B cell (primary cell): ENCODE measurements around the gene PLPPR5. TPM values are rescaled to one million over a fixed set of nuclear protein-coding genes. Genes with fewer than 3 reads are reported as not detected.

ENCODE experiments used
- ATAC-seq: fragments of 200-7000 bp; cut with Tn5 transposase; one replicate; pipeline ENCODE4 v1.10.0; 2021; ENCODE audit warnings: low read depth, mild to moderate bottlenecking, moderate number of reproducible peaks, moderate library complexity
- CTCF ChIA-PET: fragments of 350-600 bp; sonication (Branson Sonifier 250); formaldehyde crosslinking; loops from one replicate; lab custom pipeline; 2021; ENCODE audit warnings: antibody characterized with exemption, inconsistent platforms; lab: Charles Lee
- POLR2A ChIA-PET: fragments of 350-600 bp; sonication (Branson Sonifier 250); formaldehyde crosslinking; loops from one replicate; lab custom pipeline; 2021; ENCODE audit warnings: antibody characterized with exemption; lab: Charles Lee
- DNase-seq: peaks from one replicate; pipeline ENCODE4 v3.0.0; 2013
- H2AFZ ChIP-seq: 2 replicates; pipeline ENCODE4 v1.6.1; 2012; ENCODE audit warnings: mild to moderate bottlenecking, low read depth, low read length; ENCODE audit not compliant: insufficient read depth, poor library complexity, severe bottlenecking
- H3K27ac ChIP-seq, 2 donors: 1 replicate in 1 of 2; 2 replicates in 1 of 2; pipeline ENCODE4 v1.5.1; 2012 to 2013; ENCODE audit warnings: low read length in 2 of 2, mild to moderate bottlenecking in 2 of 2, moderate library complexity in 1 of 2
- H3K27me3 ChIP-seq, 4 experiments: fragments of 200-600 bp in 1 of 4; sonication (generic) in 1 of 4; replicated peaks in 1 of 4; 1 replicate in 2 of 4; 2 replicates in 2 of 4; pipeline versions ENCODE4 v1.6.1 to v1.7.0; 2013 to 2016; ENCODE audit warnings: low read length in 3 of 4, mild to moderate bottlenecking in 2 of 4, mixed read lengths in 1 of 4, moderate library complexity in 1 of 4; ENCODE audit not compliant: insufficient read depth in 4 of 4, control insufficient read depth in 3 of 4; ENCODE audit errors: control extremely low read depth in 1 of 4
- H3K36me3 ChIP-seq, 2 experiments: replicated peaks in 1 of 2; 1 replicate in 1 of 2; 2 replicates in 1 of 2; pipeline versions ENCODE4 v1.6.1 to v1.7.1; 2013; ENCODE audit warnings: low read length in 1 of 2; ENCODE audit not compliant: insufficient read depth in 2 of 2, control insufficient read depth in 1 of 2; ENCODE audit errors: control extremely low read depth in 1 of 2, extremely low read depth in 1 of 2
- H3K4me1 ChIP-seq, 2 donors: fragments of 200-600 bp in 1 of 2; sonication (generic) in 1 of 2; 1 replicate in 1 of 2; 2 replicates in 1 of 2; pipeline versions ENCODE4 v1.5.1 to v1.6.1; 2013 to 2017; ENCODE audit warnings: low read length in 2 of 2; ENCODE audit not compliant: control insufficient read depth in 2 of 2, insufficient read depth in 2 of 2
- H3K4me2 ChIP-seq: replicated peaks from 2 replicates; pipeline ENCODE3; 2012; ENCODE audit warnings: mild to moderate bottlenecking, low read depth, low read length; ENCODE audit not compliant: poor library complexity, severe bottlenecking
- H3K4me3 ChIP-seq, 5 experiments: fragments of 200-600 bp in 1 of 5; sonication (generic) in 1 of 5; 1 replicate in 3 of 5; 2 replicates in 2 of 5; pipeline versions ENCODE4 v1.5.1 to v1.7.0; 2011 to 2016; ENCODE audit warnings: low read length in 4 of 5, mild to moderate bottlenecking in 4 of 5, low read depth in 2 of 5, control low read depth in 1 of 5, moderate library complexity in 1 of 5; ENCODE audit not compliant: insufficient read depth in 1 of 5; ENCODE audit errors: control extremely low read depth in 1 of 5, extremely low read depth in 1 of 5
- H3K79me2 ChIP-seq: fragments of 200-600 bp; sonication (generic); one replicate; pipeline ENCODE4 v1.6.0; 2016; ENCODE audit warnings: low read length; ENCODE audit not compliant: control insufficient read depth, insufficient read depth
- H3K9ac ChIP-seq: fragments of 200-600 bp; sonication (generic); 2 replicates; pipeline ENCODE4 v1.6.1; 2017; ENCODE audit warnings: mild to moderate bottlenecking, low read length, moderate library complexity
- H3K9me3 ChIP-seq, 3 donors: one replicate each; pipeline versions ENCODE4 v1.6.1 to v1.7.1; 2013; ENCODE audit warnings: low read length in 2 of 3; ENCODE audit not compliant: control insufficient read depth in 2 of 3, insufficient read depth in 1 of 3; ENCODE audit errors: control extremely low read depth in 1 of 3
- H4K20me1 ChIP-seq: 2 replicates; pipeline ENCODE4 v1.6.0; 2012; ENCODE audit warnings: mild to moderate bottlenecking, low read length; ENCODE audit not compliant: insufficient read depth, control insufficient read depth, poor library complexity, severe bottlenecking
- H3K27ac Mint-ChIP-seq: one replicate; pipeline ENCODE4 v1.8.0; 2021; ENCODE audit warnings: mixed read lengths
- H3K27me3 Mint-ChIP-seq: one replicate; pipeline ENCODE4 v1.8.0; 2021; ENCODE audit warnings: mixed read lengths
- H3K4me1 Mint-ChIP-seq: one replicate; pipeline ENCODE4 v1.8.0; 2021; ENCODE audit warnings: mixed read lengths
- H3K4me3 Mint-ChIP-seq: one replicate; pipeline ENCODE4 v1.8.0; 2021; ENCODE audit warnings: mixed read lengths
- H3K9me3 Mint-ChIP-seq: one replicate; pipeline ENCODE4 v1.8.0; 2022; ENCODE audit warnings: mixed read lengths; ENCODE audit not compliant: insufficient read depth
- CTCF ChIP-seq: fragments of 200-600 bp; IDR thresholded peaks from one replicate; pipeline ENCODE4 v1.8.0; 2022; ENCODE audit warnings: antibody characterized with exemption, mild to moderate bottlenecking
- EZH2 ChIP-seq: IDR thresholded peaks from 2 replicates; pipeline ENCODE4 v1.6.1; 2012; ENCODE audit warnings: borderline replicate concordance, low read depth, mild to moderate bottlenecking, moderate library complexity, low read length; ENCODE audit not compliant: insufficient read depth, poor library complexity, severe bottlenecking
- WGBS: methylation state at CpG from one replicate; pipeline ENCODE4 v1.1.5; 2013; ENCODE audit warnings: missing lambda C conversion rate; ENCODE audit not compliant: insufficient coverage; 5-methylcytosine and 5-hydroxymethylcytosine counted together
- intact Hi-C: fragments of 100-400 bp; cut with micrococcal nuclease; formaldehyde crosslinking; loops from one replicate; pipeline ENCODE4 v1.10.0; 2022
- polyA plus RNA-seq: library from polyadenylated mRNA; depleted of rRNA; stranded (reverse); fragments of >200 nt; gene quantifications from 2 replicates; pipeline ENCODE4 v1.2.3, GENCODE V29; 2012
- total RNA-seq, 2 donors: library from RNA; stranded (reverse); fragments of 120-200 nt in 1 of 2; gene quantifications; 1 replicate in 1 of 2; 2 replicates in 1 of 2; pipeline versions ENCODE4 v1.2.3 to v1.2.4, GENCODE V29; 2013 to 2022

PLPPR5 gene
- total and polyA plus RNA-seq, 2 donors (not counting 1 experiment from before 2014, with no cell fraction given): not detected

- CTCF ChIA-PET: no interaction called here
- ATAC-seq (no peak), DNase-seq (no peak)
- Mint-ChIP-seq H3K9me3 (no peaks in the 10 kb centered on the region), H3K4me3 (no peak overlapping the region), H3K27ac (no peak overlapping the region), H3K27me3 (peaks cover 4% of the 10 kb centered on the region), H3K4me1 (no peaks in the 10 kb centered on the region)
- Histone ChIP-seq H2AFZ (no peak overlapping the region), H3K9ac (no peak overlapping the region), H3K36me3 (no peaks in the 10 kb centered on the region), H3K4me1 (no peaks in the 10 kb centered on the region), H3K9me3 (no peaks in the 10 kb centered on the region), H3K27ac (no peak overlapping the region), H3K4me2 (no peak overlapping the region), H3K79me2 (no peaks in the 10 kb centered on the region), H4K20me1 (no peaks in the 10 kb centered on the region), H3K4me3 (no peak overlapping the region), H3K27me3 (peaks cover 0 to 4% (median 0%) of the 10 kb centered on the region in 4 experiments)
- intact Hi-C loops: no loop called here
- POLR2A ChIA-PET: no interaction called here
- WGBS: 44% methylated on average over 4 of the region's 4 CpGs
- no peak for TF ChIP-seq CTCF
- TF ChIP-seq EZH2: no peak
Measured at GRCh38 chr1:98854137-98854536, 150.5 kb downstream of the PLPPR5 start.

GRCh38 chr1:98849969-98850636, 154.6 kb downstream of the PLPPR5 start:
- H3K9me3 ChIP-seq: peaks cover 0 to 1% (median 0%) of the 10 kb centered on the region in 3 donors
- intact Hi-C loops: no loop called here
- no peak overlapping the region for H3K27ac Mint-ChIP-seq
- peaks cover 0 to 4% (median 0%) of the 10 kb centered on the region in 4 experiments for H3K27me3 ChIP-seq
- ChIA-PET POLR2A (no interaction called here), CTCF (no interaction called here)
- no peak for ATAC-seq
- no peak overlapping the region for H3K4me3 Mint-ChIP-seq
- no peak overlapping the region for H3K9ac ChIP-seq
- no peaks in the 10 kb centered on the region for H4K20me1 ChIP-seq
- H2AFZ ChIP-seq: no peak overlapping the region
- H3K27me3 Mint-ChIP-seq: peaks cover 4% of the 10 kb centered on the region
- H3K9me3 Mint-ChIP-seq: no peaks in the 10 kb centered on the region
- H3K36me3 ChIP-seq: no peaks in the 10 kb centered on the region
- H3K27ac ChIP-seq: no peak overlapping the region
- no peak overlapping the region for H3K4me3 ChIP-seq
- H3K4me1 Mint-ChIP-seq: no peaks in the 10 kb centered on the region
- no peaks in the 10 kb centered on the region for H3K79me2 ChIP-seq
- WGBS: no CpG with 5 or more reads among the region's 1 CpG
- no peak for TF ChIP-seq EZH2
- no peak for TF ChIP-seq CTCF
- no peak overlapping the region for H3K4me2 ChIP-seq
- H3K4me1 ChIP-seq: no peaks in the 10 kb centered on the region
- DNase-seq: no peak
